HepG2 (cell line): Measurements from ENCODE around the gene CLTCL1. TPM values are rescaled to one million over a fixed set of nuclear protein-coding genes. Genes with fewer than 3 reads are reported as not detected.
A peak's percentile ranks its signal among the peaks of the same experiment; 100 is the strongest.

ENCODE experiments used
- NCOR1 ChIP-seq: fragments of 200-600 bp; sonication (generic); IDR thresholded peaks from 2 replicates; pipeline ENCODE4 v1.7.0; 2017; ENCODE audit warnings: antibody characterized with exemption, low read length, borderline replicate concordance
- SNAI1 ChIP-seq: sonication (generic); formaldehyde crosslinking; IDR thresholded peaks from 2 replicates; pipeline ENCODE4 v1.5.0; 2020; ENCODE audit warnings: mild to moderate bottlenecking, missing genetic modification reagents, borderline replicate concordance
- SRSF9 ChIP-seq: fragments of 200-400 bp; formaldehyde crosslinking; IDR thresholded peaks from 2 replicates; pipeline ENCODE4 v1.6.1; 2018; ENCODE audit warnings: borderline replicate concordance, mild to moderate bottlenecking, low read depth, low read length; ENCODE audit not compliant: insufficient read depth, poor library complexity, severe bottlenecking
- ZNF10 ChIP-seq: sonication (generic); formaldehyde crosslinking; IDR thresholded peaks from 2 replicates; pipeline ENCODE4 v1.4.0; 2020; ENCODE audit warnings: mild to moderate bottlenecking, low read depth, missing genetic modification reagents, borderline replicate concordance
- ZNF430 ChIP-seq: sonication (generic); formaldehyde crosslinking; IDR thresholded peaks from 2 replicates; pipeline ENCODE4 v1.9.0; 2021; ENCODE audit warnings: mild to moderate bottlenecking, missing genetic modification reagents
- ZNF891 ChIP-seq: sonication (generic); formaldehyde crosslinking; IDR thresholded peaks from 2 replicates; pipeline ENCODE4 v1.5.0; 2020; ENCODE audit warnings: mild to moderate bottlenecking, missing genetic modification reagents
- polyA plus RNA-seq, 8 experiments: library from polyadenylated mRNA; depleted of rRNA in 3 of 8; stranded (reverse) in 7 of 8; unstranded in 1 of 8; fragments of >200 nt; fragmentation: Illumina TruSeq in 4 of 8; extraction: Trizol in 4 of 8; gene quantifications; 2 replicates each; pipeline versions ENCODE4 v1.2.1 to v1.2.3, GENCODE V29; 2011 to 2016; ENCODE audit warnings: low read depth in 4 of 8, missing spikeins in 1 of 8, mixed read lengths in 1 of 8; ENCODE audit not compliant: insufficient read depth in 1 of 8
- total RNA-seq, 5 experiments: library from RNA; depleted of rRNA; stranded (reverse); fragments of >200 nt; fragmentation: Illumina TruSeq; extraction: Trizol; gene quantifications; 2 replicates each; pipeline ENCODE4 v1.2.3, GENCODE V29; 2016; ENCODE audit warnings: low read depth in 1 of 5
- TF ChIP-seq, protein P1 (sequence below): IDR thresholded peaks from 2 replicates; pipeline ENCODE4 v1.6.1; 2016; ENCODE audit warnings: low read depth, control low read depth
- TF ChIP-seq, protein P2 (sequence below): sonication (generic); formaldehyde crosslinking; IDR thresholded peaks from 2 replicates; pipeline ENCODE4 v1.8.1; 2023; ENCODE audit warnings: mild to moderate bottlenecking, missing genetic modification reagents
- TF ChIP-seq, protein P3 (sequence below): sonication (generic); formaldehyde crosslinking; IDR thresholded peaks from 2 replicates; pipeline ENCODE4 v1.4.0; 2020; ENCODE audit warnings: missing genetic modification reagents
- TF ChIP-seq, protein P4 (sequence below): sonication (generic); formaldehyde crosslinking; IDR thresholded peaks from 2 replicates; pipeline ENCODE4 v1.4.0; 2020; ENCODE audit warnings: low read depth, mild to moderate bottlenecking, missing genetic modification reagents
- TF ChIP-seq, protein P5 (sequence below): sonication (generic); formaldehyde crosslinking; IDR thresholded peaks from 2 replicates; pipeline ENCODE4 v1.5.0; 2020; ENCODE audit warnings: mild to moderate bottlenecking, missing genetic modification reagents

Gene CLTCL1
- total and polyA plus RNA-seq, 2 of the 13 experiments (the other 11 are each of a cell fraction or from before 2014, with no cell fraction given), result 8.1 to 10.9 TPM

DNA sequence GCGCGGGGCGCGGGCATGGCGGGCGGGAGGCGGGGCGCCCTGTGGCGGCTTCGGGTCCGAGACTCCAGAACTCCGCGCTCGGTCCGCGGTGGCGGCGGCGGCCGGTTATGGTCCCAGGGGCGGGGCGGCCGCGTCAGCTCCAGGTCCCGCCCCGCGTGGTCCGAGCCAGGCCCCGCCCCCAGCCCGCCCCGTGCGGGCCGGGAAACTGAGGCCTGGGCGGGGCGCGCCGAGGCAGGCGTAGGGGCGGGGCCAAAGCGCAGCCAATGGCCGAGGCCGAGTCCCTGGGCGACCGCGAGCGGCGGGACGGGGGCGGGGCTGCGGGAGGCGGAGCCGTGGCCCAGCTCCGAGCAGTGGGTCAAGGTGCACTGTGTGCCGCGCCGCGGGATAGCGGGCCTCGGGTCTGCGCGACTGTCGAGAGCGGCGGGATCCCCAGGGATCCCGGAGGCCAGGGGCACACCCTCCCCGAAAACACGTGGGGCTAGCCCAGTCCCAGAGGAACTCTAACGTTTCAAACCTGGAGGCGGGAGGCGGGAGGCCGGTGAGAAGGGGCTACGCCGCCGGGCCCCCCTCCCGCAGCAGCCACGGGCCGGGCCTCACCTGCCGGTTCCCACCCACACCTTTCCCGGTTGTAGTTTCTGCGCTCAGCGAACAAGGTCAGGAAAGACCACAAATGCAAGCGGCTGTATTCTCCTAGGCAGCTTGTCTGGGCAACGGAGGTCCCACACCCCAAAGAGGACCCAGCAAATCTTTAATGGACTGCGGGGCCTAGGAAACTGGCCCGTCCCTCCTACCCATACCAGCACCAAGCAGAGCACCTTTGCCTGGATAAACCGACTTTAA lies 112.6 kb downstream of the CLTCL1 start, which contains the start of gene SLC25A1 (continued):
- TF ChIP-seq, protein P1, sequence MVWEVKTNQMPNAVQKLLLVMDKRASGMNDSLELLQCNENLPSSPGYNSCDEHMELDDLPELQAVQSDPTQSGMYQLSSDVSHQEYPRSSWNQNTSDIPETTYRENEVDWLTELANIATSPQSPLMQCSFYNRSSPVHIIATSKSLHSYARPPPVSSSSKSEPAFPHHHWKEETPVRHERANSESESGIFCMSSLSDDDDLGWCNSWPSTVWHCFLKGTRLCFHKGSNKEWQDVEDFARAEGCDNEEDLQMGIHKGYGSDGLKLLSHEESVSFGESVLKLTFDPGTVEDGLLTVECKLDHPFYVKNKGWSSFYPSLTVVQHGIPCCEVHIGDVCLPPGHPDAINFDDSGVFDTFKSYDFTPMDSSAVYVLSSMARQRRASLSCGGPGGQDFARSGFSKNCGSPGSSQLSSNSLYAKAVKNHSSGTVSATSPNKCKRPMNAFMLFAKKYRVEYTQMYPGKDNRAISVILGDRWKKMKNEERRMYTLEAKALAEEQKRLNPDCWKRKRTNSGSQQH (CRISPR knock-in tag), result 0 out of 2 replicates have a peak, but pooled peaks have one; percentile 33
- TF ChIP-seq, protein P2, sequence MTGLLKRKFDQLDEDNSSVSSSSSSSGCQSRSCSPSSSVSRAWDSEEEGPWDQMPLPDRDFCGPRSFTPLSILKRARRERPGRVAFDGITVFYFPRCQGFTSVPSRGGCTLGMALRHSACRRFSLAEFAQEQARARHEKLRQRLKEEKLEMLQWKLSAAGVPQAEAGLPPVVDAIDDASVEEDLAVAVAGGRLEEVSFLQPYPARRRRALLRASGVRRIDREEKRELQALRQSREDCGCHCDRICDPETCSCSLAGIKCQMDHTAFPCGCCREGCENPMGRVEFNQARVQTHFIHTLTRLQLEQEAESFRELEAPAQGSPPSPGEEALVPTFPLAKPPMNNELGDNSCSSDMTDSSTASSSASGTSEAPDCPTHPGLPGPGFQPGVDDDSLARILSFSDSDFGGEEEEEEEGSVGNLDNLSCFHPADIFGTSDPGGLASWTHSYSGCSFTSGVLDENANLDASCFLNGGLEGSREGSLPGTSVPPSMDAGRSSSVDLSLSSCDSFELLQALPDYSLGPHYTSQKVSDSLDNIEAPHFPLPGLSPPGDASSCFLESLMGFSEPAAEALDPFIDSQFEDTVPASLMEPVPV (CRISPR knock-in tag), result no peak
- TF ChIP-seq, protein P3, sequence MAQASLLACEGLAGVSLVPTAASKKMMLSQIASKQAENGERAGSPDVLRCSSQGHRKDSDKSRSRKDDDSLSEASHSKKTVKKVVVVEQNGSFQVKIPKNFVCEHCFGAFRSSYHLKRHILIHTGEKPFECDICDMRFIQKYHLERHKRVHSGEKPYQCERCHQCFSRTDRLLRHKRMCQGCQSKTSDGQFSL (CRISPR knock-in tag), result no peak
- TF ChIP-seq ZNF430 (CRISPR knock-in tag) (no peak; the same call in 1 of the 2 replicates), SNAI1 (CRISPR knock-in tag) (no peak; the same call in 1 of the 2 replicates), SRSF9 (no peak), NCOR1 (0 out of 2 replicates have a peak, but pooled peaks have one; percentile 9), ZNF10 (no peak), ZNF891 (peak; percentile 77; the same call in 1 of the 2 replicates)
- TF ChIP-seq, protein P4, sequence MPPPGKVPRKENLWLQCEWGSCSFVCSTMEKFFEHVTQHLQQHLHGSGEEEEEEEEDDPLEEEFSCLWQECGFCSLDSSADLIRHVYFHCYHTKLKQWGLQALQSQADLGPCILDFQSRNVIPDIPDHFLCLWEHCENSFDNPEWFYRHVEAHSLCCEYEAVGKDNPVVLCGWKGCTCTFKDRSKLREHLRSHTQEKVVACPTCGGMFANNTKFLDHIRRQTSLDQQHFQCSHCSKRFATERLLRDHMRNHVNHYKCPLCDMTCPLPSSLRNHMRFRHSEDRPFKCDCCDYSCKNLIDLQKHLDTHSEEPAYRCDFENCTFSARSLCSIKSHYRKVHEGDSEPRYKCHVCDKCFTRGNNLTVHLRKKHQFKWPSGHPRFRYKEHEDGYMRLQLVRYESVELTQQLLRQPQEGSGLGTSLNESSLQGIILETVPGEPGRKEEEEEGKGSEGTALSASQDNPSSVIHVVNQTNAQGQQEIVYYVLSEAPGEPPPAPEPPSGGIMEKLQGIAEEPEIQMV (CRISPR knock-in tag), result no peak; the same call in 1 of the 2 replicates
- TF ChIP-seq, protein P5, sequence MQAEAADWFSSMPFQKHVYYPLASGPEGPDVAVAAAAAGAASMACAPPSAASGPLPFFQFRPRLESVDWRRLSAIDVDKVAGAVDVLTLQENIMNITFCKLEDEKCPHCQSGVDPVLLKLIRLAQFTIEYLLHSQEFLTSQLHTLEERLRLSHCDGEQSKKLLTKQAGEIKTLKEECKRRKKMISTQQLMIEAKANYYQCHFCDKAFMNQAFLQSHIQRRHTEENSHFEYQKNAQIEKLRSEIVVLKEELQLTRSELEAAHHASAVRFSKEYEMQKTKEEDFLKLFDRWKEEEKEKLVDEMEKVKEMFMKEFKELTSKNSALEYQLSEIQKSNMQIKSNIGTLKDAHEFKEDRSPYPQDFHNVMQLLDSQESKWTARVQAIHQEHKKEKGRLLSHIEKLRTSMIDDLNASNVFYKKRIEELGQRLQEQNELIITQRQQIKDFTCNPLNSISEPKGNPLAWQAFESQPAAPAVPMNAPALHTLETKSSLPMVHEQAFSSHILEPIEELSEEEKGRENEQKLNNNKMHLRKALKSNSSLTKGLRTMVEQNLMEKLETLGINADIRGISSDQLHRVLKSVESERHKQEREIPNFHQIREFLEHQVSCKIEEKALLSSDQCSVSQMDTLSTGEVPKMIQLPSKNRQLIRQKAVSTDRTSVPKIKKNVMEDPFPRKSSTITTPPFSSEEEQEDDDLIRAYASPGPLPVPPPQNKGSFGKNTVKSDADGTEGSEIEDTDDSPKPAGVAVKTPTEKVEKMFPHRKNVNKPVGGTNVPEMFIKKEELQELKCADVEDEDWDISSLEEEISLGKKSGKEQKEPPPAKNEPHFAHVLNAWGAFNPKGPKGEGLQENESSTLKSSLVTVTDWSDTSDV (CRISPR knock-in tag), result no peak
